Stimulated activated CD4-positive, alpha-beta T cell treated with anti-CD3 and anti-CD28 coated beads, Interleukin-2, amount 100 ng/mL, for 4 hours (primary cell): Measurements from ENCODE around the gene XIRP2.

Source experiments
- DNase-seq: peaks from one replicate; pipeline ENCODE4 v3.0.0-alpha.2; 2020; ENCODE audit warnings: low read depth

XIRP2 gene

GRCh38 chr2:167136879-167137596 is 248.8 kb downstream of the XIRP2 start:
- no peak for DNase-seq

GRCh38 chr2:167140330-167140729 is 252.1 kb downstream of the XIRP2 start:
- DNase-seq = no peak

DNA sequence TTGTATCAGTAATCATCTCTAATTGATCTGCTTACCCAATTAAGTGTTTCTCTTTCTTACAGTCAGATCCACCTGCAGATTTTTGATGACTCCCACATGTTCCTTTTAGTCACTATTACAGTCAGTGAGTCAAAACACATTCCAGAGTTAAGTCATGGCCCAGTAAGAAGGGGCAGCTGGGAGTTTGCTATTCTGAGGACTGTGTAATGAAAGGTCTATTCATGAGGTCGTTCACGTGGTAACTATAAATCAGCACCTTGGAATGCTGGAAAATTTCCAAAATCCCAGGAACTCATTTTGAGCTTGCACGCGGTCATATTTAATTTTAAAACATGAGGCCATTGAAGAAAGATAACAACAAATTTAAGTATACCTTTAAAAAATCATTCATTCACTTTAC is 252.5 kb downstream of the XIRP2 start:
- no peak for DNase-seq

GRCh38 chr2:167142554-167142953 is 254.3 kb downstream of the XIRP2 start:
- DNase-seq = no peak

DNA sequence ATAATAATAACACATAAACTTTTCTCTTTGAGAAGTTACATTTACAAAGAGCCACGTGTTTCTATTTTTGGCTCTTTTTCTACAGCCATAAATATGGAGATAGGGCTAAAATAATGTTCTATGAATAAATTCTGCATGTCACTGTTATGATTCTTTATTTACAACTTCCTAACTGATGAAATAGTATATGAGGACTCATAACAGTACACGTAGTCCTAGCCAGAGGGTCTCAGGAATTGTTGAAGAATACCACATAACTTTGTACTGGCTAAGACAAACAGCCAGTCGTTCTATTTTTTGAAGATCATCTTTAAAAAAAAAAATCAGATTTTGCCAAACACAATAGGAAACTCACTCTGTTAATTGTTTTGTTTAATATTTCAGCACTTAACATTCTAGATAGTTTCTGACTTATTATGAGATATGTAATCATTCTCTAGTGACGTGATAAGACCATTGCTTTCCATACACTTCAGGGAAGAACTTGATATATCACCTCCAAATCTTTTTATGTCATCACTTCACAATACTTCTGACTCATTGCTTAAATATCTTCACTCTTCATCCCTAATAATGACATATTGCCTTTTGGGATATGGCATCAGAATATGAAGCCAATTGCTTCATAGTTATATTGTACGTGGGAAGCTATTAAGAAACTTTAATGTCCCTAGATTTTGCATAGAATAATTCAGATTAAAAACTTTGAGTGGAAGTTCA is 256.1 kb downstream of the XIRP2 start:
- DNase-seq = no peak

DNA sequence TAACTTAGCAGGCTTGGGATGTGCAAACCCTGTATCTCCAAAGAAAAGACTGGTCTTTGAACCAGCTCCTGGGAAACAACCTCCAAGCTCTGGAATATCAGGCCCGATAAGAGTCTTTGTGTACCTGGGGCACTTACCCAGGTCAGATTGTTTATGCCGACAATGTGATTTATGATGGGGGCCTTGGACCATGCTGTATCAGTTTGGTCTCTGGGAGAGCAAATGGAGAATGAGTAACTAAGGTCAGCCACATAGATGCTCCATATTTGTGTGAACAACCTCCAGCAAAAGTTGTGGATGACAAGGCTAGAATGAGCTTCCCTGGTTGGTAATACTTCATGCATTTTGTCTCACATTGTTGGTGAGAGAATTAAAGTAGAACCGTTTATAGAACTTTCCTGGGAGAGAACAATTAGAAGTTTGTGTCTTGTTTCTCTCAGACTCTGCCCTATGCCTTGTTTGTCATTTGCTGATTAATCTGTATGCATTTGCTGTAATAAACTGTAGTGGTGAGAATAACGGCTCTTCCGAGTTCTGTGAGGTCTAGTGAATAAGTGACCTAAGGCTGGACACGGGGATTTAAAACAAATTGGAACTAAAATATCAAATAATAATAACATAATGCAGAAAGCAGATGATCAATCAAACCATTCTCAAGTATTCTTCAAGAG is 259.1 kb downstream of the XIRP2 start:
- no peak for DNase-seq

GRCh38 chr2:167151894-167152293 is 263.6 kb downstream of the XIRP2 start:
- DNase-seq = no peak

DNA sequence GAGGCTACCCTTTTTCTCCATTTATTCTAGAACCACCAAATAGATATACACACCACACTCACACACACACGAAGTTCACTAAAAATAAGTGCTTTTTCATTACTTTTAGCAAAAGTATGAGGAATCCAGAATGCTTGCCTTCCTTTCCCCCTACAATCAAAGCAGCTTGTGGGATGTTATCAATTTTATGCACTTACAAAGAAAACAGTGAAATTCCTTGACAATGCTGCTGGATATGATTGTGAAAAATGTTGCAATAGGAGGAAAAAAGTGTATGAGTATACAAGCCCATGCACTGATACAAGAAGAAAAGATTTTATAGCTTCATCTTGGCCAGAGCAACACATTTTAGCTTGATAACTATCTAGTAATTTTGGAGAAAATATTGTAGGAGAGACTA is 269.2 kb downstream of the XIRP2 start:
- no peak for DNase-seq

GRCh38 chr2:167177196-167177595 is 288.9 kb downstream of the XIRP2 start:
- DNase-seq = no peak

DNA sequence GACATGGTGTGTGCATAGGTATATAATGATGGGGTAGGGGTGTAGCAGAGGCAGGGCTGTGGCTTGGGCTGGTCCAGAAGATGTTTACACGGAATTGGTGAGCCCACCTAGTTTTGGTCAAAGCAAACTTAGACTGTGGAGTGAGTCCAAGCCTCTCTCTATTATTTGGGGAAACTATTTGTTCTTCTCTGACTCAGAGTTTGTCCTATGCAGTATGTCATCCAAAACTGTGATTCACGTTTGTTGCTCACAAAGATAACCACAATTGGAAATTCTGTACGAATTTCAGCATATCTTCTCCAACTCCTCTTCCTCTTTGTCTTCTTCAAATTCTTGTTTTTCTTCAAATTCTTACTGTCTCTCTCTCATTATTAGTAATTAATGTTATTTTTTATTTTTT is 292.9 kb downstream of the XIRP2 start:
- no peak for DNase-seq

DNA sequence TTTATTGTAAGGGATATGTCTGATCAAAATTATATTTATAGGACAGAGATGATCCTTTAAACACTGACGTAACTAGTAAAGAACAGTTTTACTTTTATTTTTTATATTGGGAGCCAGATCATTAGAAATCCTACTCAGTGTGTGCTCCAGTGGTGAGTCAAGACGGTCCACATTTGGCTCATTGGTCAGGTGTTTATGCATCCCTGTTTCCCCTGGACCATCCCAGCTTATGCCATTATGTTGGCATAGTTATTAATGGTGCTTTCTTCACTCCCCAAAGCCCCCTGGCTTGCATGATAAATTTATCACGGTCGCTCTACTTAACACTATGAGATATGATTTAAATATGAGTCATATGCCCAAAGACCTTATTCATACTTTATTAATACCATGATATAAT is 293.4 kb downstream of the XIRP2 start:
- DNase-seq = no peak

DNA sequence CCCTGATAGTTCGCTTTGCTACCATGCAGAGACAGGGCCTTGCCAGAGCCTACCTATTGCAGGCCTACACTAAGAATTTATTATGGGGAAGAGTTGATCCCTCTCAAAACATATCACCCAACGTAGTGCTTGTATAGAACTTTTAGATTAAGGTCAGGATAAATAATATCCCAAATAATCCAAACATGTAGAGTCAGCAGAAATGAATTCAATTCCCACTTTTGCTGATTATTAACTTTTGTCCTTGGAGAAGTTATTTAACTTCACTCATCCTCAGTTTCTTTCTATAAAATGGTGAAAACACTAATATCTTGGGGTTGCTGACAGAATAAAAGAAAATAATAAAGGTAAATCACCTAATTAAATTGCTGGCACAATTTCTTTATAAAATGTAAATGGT is 294.1 kb downstream of the XIRP2 start:
- no peak for DNase-seq

- DNase-seq = no peak
Measured at GRCh38 chr2:167183931-167184330, 295.7 kb downstream of the XIRP2 start.

DNA sequence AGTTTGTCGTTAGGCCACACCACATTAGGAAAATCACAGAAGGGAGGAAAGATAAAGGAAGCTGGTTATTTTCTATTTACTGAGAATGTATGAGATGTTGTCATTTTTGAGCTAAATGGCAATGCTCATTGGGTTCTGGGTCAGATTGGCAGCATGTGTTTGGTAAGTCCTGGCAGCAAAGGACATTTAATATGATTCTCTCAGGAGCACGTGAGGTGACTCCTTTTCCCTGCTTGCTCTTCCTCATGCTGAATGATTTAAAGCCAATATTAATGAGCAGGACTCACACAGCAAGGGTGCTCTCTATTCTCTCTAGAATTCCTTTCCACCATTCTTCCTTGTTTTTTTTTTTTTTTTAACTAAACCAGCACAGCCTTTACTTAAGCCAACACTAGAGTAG is 298.2 kb downstream of the XIRP2 start:
- DNase-seq = no peak

- no peak for DNase-seq
Measured at GRCh38 chr2:167187049-167187727, 298.9 kb downstream of the XIRP2 start.

GRCh38 chr2:167187978-167188967 is 300.0 kb downstream of the XIRP2 start:
- DNase-seq = no peak

GRCh38 chr2:167190053-167190452 is 301.8 kb downstream of the XIRP2 start:
- no peak for DNase-seq

GRCh38 chr2:167191588-167191987 is 303.3 kb downstream of the XIRP2 start:
- DNase-seq = no peak

DNA sequence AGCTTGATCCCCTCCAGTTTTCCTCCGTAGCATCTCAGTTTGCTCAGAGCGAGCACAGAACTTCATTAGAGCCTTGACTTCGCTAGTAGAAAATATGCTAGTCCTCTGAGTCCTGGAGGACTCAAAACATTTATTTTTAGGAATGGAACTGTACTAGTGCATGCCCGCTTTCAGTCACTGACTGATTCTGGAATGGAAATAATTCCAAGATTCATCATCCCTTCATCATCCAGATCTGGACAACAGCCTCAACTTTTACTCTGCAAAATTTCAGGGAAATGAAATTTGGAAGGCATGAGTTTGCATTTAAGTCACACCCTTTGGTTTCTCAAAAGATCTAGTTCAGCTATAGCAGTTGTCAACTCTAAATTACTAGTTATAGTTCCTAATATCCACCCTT is 304.6 kb downstream of the XIRP2 start:
- DNase-seq = no peak

- DNase-seq = no peak
Measured at GRCh38 chr2:167196461-167197252, 308.4 kb downstream of the XIRP2 start.

DNA sequence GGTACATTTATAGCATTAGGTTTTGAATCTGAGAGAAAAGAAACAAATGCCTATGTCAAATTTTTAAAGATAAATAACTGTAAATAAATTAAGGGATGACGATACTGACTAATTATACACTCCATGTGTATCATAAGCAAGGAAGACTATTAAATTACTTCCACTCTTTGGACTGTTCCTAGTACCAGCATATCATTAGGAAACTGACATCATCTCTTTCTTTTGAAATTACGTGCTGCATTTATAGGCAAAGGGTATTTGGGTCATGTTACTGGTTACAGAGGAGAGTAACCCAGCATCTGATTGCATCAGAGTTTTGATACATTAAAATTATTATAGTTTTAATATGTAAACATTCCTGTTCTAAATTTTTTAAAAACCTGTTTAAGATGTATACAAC is 309.7 kb downstream of the XIRP2 start:
- DNase-seq = no peak
